Measurements from ENCODE around the gene RELL1.

DNA sequence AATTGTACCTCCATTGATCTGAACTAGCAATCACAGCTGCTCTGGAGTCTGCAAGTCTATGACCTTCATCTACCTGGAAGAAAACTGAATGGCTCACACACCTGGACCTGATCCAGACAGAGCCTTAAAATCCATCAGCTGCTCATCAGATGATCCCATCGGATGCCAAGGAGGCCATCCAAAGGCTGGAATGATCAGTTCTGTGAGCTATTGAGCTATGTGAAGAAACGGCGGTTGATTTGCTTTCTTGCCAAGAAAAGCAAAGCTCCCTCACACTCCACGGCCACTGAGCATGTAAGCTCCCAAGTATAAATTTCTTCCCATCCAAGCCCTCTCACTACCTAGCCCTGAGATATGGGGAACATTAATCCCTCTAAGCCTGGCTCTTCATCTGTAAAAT, 63.1 kb downstream of the RELL1 start:
- TF ChIP-seq CTCF (IDR thresholded peaks at IDR 0.05) (no peak), POLR2A (IDR thresholded peaks at IDR 0.05) (no peak)
